Hematopoietic multipotent progenitor cell treated with erythropoietin and hydrocortisone succinate and interleukin-3 and kit ligand, for 4 days (in vitro differentiated cells): ENCODE results near the gene RAI14.
"Not testable (repeated sequence)": the region's sequence is repeated elsewhere in the genome, so short reads cannot be mapped to it uniquely, and the experiment has no call there.

Experiments
- DNase-seq: peaks from one replicate; pipeline ENCODE4 v3.0.0-alpha.2; 2015

The RAI14 gene

DNA sequence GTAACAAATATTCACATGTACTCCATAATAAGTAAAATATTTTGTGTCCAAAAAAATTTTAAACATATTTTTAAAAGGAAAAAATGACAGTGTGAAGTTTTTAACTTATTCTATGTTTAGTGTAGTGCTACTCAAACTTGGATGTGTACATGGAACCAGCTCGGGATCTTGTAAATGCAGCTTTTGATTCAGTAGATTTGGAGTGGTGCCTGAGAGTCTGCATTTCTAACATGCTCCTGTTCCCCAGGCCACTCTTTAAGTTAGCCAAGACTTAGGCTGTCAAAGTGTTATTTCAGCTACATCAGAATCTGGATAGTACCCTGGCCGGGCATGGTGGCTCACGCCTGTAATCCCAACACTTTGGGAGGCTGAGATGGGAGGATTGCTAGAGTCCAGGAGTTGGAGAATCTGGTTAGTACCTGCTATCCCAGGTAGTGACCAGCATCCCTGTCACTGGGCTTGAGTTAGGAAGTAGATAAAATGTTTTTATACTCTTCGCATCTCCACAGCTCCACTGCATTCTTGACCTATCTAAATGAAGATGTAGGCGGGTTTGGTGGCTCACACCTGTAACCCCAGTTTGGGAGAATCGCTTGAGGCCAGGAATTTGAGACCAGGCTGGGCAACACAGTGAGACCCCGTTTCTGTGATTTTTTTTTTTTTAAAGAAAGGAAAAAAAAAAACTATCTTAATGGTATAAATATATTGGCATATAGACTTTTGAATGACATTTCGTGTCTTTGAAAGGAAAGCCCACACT lies 122.1 kb downstream of the RAI14 start:
- no peak for DNase-seq

GRCh38 chr5:34783892-34784291 lies 127.8 kb downstream of the RAI14 start:
- not testable (repeated sequence) for DNase-seq

DNA sequence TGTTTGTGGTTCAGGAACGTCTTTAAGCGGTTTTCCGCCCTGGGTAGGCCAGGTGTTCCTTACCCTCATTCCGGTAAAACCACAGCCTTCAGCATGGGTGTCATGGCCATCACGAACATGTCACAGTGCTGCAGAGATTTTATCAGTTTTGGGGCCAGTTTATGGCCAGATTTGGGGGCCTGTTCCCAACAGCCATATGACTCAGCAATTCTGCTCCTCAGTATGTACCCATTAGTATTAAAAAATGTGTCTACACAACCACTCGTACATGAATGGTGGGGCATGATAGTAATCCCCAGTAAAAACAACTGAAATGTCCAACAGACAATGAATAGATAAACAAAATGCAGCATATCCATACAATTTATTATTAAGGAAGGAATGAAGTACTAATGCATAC lies 130.9 kb downstream of the RAI14 start:
- DNase-seq, result no peak

GRCh38 chr5:34789021-34789531 lies 132.9 kb downstream of the RAI14 start:
- DNase-seq, result peak; percentile 23

- DNase-seq, result no peak
Measured at GRCh38 chr5:34789639-34790038, 133.5 kb downstream of the RAI14 start.

DNA sequence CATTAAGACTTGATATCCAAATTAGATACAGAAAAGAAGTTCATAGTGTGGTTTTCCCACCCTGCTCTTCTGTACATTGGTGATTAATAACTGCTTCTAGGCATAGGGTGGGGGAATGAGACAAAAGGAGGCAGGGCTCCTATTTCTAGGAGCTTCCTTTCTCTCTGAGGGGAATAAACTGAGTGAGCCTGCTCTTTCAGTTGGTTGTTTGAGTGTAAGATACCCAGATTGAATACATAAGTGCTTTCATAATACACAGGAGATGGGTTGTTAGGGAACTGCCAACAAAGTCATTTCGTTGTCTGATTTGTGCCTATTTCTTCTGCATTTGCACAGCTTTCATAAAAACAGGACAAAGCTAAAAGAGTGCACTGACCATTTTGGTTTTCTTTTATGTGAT lies 133.9 kb downstream of the RAI14 start:
- no peak for DNase-seq

DNA sequence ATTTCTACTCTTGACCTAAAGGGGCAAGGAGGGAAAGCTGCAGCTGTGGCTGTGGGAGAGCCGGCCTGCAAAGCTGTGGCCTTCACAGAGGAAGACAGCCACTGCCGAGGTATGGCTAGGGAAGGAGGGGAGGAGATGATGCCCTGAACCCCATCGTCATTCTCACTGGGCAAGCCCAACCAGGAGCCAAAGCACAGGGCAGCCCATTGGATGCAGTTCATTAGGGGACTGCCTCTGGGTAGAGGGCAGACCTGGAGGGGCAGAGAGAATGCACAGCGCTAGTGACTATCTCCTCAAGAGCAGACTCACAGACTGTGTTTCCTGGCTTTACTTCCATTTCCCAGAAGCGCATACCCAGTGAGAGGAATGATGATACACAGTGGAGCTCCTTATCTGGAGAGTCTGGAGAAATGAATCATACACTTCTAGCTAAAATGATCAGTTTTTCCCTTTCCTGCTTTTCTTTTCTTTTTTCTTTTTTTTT lies 135.7 kb downstream of the RAI14 start:
- DNase-seq, result no peak

DNA sequence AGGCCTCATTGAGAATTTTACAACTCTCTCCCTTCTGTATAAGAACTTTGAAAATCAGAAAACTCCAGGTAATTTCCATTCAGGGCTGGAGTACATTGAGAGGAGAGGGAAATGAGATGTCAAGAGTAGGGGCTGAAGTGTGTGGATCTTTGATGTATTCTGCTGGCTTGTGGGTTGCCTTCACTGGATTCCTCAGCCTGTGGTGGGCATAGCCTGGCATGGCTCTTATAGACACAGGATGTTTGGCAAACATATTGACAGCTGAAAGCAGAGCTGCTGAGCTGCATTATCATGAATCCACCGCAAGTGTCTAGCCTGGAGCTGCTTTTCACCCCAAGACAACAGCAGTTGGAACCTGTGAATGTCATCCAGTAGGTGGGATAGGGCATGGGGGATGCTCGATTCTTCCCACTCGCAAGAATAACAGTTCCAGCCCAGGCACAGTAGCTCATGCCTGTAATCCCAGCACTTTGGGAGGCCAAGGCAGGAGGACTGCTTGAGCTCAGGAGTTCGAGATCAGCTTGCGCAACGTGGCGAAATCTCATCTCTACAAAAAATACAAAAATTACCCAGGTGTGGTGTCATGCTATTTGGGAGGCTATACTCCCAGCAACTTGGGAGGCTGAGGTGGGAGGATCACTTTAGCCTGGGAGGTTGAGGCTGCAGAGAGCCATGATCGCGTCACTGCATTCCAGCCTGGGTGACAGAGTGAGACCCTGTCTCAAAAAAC lies 146.9 kb downstream of the RAI14 start:
- no peak for DNase-seq

DNA sequence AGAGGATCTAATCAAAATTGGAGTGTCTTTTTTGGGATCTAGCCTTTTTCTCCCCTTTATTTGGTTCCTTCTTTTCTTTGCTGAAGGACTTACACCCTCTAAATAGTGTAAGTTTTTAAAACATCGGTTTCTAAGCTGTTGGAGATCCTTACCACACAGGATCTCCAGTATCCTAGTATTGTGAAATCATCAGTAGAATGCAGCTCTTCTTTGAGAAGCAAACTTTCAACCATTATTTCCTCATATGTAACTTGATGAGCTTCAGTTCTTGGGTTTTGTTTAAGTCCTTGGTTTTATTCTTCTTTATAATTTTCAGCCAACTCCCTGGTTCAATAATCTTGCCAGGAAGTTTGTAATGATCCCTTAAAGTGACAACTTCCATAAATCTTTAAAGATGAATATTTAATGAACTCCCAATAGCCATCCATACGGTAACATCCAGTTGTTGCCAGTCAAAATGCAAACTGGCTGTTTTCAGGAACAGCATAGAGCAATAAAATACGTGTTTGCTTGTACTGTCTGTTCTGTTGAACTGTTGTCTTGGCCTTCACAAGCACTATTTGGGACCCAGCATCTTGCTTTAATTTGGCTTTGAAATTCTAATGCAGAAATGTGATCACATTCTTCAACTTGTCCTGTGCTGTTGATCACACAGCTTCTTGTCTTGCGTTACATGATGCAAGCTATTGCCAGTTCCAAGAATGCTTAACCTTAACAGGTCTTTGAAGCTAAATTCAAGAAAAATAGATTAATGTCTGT lies 148.0 kb downstream of the RAI14 start:
- DNase-seq, result no peak

- DNase-seq, result no peak
Measured at GRCh38 chr5:34804913-34805312, 148.8 kb downstream of the RAI14 start.

GRCh38 chr5:34806532-34806931 lies 150.4 kb downstream of the RAI14 start:
- no peak for DNase-seq

GRCh38 chr5:34811706-34812105 lies 155.6 kb downstream of the RAI14 start:
- DNase-seq, result no peak

DNA sequence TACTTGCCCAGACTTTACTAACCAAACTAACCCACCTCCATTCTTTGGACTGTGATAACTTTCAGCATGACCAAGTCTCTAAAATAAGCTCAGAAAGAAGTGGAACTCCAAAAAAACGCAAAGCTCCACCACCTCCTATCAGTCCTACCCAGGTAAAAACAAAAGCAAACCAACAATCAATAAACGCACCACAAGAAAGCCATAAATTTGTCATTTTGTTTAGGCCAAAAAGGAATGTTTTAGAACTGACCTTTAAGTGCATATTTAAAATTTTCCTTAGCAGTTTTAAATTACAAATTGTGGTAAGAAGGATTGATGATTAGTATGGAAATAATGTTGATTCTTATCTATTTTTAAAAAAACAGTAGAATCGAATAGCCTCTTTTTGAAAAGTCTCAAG lies 157.4 kb downstream of the RAI14 start:
- no peak for DNase-seq

GRCh38 chr5:34817558-34818351 lies 161.6 kb downstream of the RAI14 start:
- DNase-seq, result no peak

DNA sequence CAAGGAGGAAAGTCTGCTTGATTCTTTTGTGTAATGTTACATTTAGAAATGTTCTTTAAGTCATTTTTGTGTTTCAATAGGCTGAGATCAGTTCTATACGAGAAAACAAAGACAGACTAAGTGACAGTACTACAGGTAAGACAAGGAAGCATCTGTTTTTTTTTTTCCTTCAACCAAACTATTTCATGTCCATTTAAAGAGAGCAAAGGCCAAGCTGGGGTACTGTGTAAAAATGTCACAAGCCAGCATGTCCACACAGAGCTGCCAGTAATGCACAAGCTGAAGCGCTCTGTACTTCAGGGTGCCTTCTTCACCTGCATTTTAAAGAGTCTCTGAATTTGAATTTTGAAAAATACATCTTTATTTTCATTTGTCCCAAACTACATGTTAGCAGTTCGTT lies 162.6 kb downstream of the RAI14 start:
- DNase-seq, result no peak

DNA sequence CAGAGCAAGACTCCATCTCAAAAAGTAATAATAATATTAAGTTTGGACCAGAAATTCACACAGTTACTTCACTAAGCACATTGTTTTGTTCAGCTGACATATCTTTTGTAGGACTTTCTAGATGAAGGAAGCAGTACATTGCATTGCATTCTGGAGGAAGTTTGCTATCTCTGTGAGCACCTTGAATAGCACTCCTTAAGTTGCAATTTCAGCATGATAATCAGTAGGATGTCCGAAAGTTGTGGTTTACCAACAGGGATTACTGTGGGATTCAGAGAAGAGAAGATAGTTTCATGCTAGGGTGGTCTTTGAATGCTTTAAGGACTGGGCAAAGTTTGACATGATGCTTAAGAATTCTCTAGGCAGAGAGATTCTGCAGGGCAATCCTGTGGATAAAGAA lies 164.5 kb downstream of the RAI14 start:
- no peak for DNase-seq

DNA sequence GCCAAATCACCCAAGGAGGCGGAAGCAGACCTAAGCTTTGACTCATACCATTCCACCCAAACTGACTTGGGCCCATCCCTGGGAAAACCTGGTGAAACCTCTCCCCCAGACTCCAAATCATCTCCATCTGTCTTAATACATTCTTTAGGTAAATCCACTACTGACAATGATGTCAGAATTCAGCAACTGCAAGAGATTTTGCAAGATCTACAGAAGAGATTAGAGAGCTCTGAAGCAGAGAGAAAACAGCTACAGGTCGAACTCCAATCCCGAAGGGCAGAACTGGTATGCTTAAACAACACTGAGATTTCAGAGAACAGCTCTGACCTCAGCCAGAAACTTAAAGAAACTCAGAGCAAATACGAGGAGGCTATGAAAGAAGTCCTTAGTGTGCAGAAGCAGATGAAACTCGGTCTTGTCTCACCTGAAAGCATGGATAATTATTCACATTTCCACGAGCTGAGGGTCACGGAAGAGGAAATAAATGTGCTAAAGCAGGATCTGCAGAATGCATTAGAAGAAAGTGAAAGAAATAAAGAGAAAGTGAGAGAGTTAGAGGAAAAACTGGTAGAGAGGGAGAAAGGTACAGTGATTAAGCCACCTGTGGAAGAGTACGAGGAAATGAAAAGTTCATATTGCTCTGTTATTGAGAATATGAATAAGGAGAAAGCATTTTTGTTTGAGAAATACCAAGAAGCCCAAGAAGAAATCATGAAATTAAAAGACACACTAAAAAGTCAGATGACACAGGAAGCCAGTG lies 167.0 kb downstream of the RAI14 start:
- no peak for DNase-seq

DNA sequence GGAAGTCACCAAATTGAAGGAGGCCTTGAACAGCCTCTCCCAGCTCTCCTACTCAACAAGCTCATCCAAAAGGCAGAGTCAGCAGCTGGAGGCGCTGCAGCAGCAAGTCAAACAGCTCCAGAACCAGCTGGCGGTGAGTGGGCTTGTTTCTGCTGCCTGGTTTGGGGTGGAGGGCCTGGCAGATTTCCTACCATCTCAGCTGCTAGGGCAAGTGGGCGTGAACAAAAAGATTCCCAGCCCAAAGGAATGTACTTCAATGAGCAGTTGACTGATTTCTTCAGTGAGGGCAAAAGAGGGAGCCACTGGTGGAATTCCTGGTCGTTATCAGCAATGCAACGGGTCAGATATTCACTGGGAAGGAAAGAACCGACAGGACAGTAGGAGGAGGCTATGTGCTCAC lies 170.2 kb downstream of the RAI14 start:
- DNase-seq, result no peak

DNA sequence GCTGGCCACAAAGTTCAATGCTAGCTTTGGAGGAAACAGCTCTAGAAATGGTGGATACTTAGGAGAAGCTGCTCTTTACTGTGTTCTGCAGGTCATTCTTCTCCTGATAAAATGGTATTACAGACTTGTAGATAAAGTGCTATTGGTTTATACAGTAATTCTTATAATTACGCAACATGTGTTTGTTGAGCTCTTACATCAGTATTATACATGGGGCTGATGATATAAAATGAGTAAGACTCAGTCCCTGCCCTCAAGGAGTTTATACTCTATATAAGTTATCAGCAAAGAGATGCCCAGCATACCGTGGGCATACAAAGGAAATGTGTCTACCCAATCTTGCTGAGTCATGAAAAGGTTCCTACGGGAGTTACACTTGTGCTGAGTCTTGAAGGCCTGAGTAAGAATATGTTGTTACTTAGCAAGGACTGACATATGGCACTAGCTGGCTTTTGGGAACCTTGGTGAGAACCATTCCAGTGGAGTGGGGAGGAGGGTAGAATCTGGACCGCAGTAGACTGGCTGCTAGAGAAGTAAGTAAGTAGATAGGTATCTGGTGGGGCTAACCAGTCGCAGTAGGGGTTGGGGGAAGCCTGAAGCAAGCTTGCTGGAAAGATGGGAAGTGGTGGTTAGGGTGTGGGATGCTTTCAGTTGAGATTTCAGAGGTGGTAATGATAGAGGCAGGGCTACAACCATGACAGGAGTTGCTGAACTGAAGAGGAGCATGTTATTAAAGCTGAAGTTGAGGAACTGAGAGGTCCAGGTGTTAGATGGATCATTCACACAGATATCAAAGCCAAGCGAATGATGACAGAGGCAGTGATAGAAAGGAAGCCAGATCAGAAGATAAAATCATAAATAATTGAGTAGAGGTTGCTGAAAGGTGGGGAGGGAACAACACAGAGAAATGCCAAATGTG lies 171.7 kb downstream of the RAI14 start:
- DNase-seq, result no peak

GRCh38 chr5:34830827-34831226 lies 174.7 kb downstream of the RAI14 start:
- DNase-seq, result not testable (repeated sequence)

DNA sequence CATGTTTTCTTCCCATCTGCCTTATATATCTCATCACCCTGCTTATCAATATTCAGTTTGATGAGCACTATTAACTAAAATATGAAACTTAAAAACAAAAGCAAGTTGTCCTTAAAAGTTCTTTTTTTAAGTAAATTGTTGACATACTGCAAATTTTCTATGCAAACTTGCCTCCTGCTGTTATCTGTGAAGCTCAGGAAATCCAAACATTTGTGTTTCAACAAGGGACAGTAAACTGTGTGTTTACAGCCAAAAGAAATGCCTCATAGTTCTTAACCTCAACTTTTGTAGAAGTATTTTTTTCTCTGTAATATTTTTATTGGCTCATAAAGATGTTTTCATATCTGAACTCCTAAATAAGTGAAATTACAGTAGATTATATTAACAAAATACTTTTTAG lies 175.2 kb downstream of the RAI14 start:
- DNase-seq, result no peak
